ENCODE data around the gene HEXIM2. TPM values are rescaled to one million over a fixed set of nuclear protein-coding genes. Genes with fewer than 3 reads are reported as not detected.
A peak's percentile ranks its signal among the peaks of the same experiment; 100 is the strongest.

The HEXIM2 gene
- total RNA-seq, 2 experiments from 2014 or later = 1.3 to 1.5 TPM

DNA sequence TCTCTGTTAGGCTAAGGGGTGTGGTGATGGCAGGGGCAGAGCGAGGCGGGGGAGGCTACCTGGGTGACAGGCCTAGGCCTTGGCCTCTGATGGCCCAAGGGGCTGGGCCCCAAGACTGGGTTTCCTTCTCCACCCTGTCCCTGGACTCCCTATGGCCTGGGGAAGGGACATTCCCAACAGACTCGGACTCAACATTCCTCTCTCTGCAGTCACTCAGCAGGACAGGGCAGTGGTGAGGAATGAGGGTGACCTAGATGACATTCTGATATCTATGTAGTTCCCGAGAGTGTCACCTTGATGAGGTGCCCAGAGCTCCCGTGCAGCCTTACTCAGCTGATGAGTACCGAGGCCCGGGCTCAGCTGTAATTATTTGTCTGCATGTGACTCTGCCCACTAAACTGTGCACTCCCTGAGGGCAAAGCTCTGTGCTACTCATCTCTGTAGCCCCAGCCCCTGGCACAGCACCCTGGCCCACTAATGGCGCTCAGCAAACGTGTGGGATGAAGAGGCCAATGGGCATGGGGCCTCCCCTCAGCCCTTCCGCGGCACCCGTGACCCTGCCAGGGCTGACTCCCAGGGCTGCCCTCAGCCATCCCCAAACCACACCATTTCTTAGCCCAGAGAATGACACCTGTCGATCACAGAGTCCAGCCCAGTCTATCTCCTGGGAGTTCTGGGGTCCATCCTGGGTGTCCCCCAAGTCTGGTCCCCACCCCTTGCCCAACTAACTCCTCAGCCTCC, 31.6 kb upstream of the HEXIM2 start:
- H3K4me3 Mint-ChIP-seq = peak overlapping the region; percentile 76
- no peaks in the 10 kb centered on the region for H3K27me3 Mint-ChIP-seq
- H3K36me3 ChIP-seq (ENCODE audit: insufficient read depth, low read length) = no peaks in the 10 kb centered on the region
- ChIA-PET POLR2A (no interaction called here), CTCF (no interaction called here)
- peaks cover 19% of the 10 kb centered on the region for H3K4me1 ChIP-seq (ENCODE audit: insufficient read depth, low read length)
- no peaks in the 10 kb centered on the region for H3K9me3 Mint-ChIP-seq
- TF ChIP-seq, protein P1, sequence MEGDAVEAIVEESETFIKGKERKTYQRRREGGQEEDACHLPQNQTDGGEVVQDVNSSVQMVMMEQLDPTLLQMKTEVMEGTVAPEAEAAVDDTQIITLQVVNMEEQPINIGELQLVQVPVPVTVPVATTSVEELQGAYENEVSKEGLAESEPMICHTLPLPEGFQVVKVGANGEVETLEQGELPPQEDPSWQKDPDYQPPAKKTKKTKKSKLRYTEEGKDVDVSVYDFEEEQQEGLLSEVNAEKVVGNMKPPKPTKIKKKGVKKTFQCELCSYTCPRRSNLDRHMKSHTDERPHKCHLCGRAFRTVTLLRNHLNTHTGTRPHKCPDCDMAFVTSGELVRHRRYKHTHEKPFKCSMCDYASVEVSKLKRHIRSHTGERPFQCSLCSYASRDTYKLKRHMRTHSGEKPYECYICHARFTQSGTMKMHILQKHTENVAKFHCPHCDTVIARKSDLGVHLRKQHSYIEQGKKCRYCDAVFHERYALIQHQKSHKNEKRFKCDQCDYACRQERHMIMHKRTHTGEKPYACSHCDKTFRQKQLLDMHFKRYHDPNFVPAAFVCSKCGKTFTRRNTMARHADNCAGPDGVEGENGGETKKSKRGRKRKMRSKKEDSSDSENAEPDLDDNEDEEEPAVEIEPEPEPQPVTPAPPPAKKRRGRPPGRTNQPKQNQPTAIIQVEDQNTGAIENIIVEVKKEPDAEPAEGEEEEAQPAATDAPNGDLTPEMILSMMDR (IDR thresholded peaks at IDR 0.05) = no peak
- peak in 1 of 14 experiments; percentile 30 for DNase-seq
- no peak overlapping the region for H3K27ac Mint-ChIP-seq
- H3K27me3 ChIP-seq (ENCODE audit: control insufficient read depth in 1 of 2, insufficient read depth in 2 of 2, low read length in 2 of 2) = no peaks in the 10 kb centered on the region
- H3K4me3 ChIP-seq (ENCODE audit: low read length) = no peak overlapping the region
- H3K4me1 Mint-ChIP-seq (ENCODE audit: low read depth) = peaks cover 6% of the 10 kb centered on the region
- H3K36me3 Mint-ChIP-seq (ENCODE audit: low read depth) = peaks cover under 1% of the 10 kb centered on the region
- intact Hi-C loops (cut with DNase I, micrococcal nuclease) = loop anchor here in 1 of 2 experiments (5.0 kb wide), 1 partner anchor 228 kb away; a partner anchor contains a TSS
- no peak for ATAC-seq (ENCODE audit: poor library complexity)
- no peaks in the 10 kb centered on the region for H3K9me3 ChIP-seq (ENCODE audit: control insufficient read depth in 1 of 2, insufficient read depth in 1 of 2, low read length in 2 of 2)
- no peak overlapping the region for H3K27ac ChIP-seq (ENCODE audit: low read depth in 1 of 2, low read length in 2 of 2)

- CTCF ChIA-PET = interaction anchor here (1.8 kb wide), 1 partner anchor 66 kb away, joined by 4 read pairs; no protein-coding TSS in a partner anchor
- POLR2A ChIA-PET = interaction anchor here (3.3 kb wide), 1 partner anchor 18 kb away, joined by 17 read pairs; the partner anchor contains the start of gene HEXIM1
- Mint-ChIP-seq H3K27me3 (no peaks in the 10 kb centered on the region), H3K9me3 (no peaks in the 10 kb centered on the region), H3K36me3 (ENCODE audit: low read depth) (peaks cover 6% of the 10 kb centered on the region), H3K27ac (peak overlapping the region; percentile 4), H3K4me1 (ENCODE audit: low read depth) (peaks cover 14% of the 10 kb centered on the region), H3K4me3 (peak overlapping the region; percentile 76)
- no peak overlapping the region for H3K4me3 ChIP-seq (ENCODE audit: low read length)
- ATAC-seq (ENCODE audit: poor library complexity) (no peak), DNase-seq (peak in 1 of 14 experiments; percentile 18)
- H3K27ac ChIP-seq (ENCODE audit: low read depth in 1 of 2, low read length in 2 of 2) = no peak overlapping the region
- TF ChIP-seq, protein P1 (IDR thresholded peaks at IDR 0.05) = no peak
- no peaks in the 10 kb centered on the region for H3K36me3 ChIP-seq (ENCODE audit: insufficient read depth, low read length)
- H3K9me3 ChIP-seq (ENCODE audit: control insufficient read depth in 1 of 2, insufficient read depth in 1 of 2, low read length in 2 of 2) = no peaks in the 10 kb centered on the region
- no peaks in the 10 kb centered on the region for H3K27me3 ChIP-seq (ENCODE audit: control insufficient read depth in 1 of 2, insufficient read depth in 2 of 2, low read length in 2 of 2)
- intact Hi-C loops (cut with DNase I, micrococcal nuclease) = loop anchor here in 1 of 2 experiments (5.0 kb wide), 1 partner anchor 229 kb away; a partner anchor contains a TSS
- peaks cover 24% of the 10 kb centered on the region for H3K4me1 ChIP-seq (ENCODE audit: insufficient read depth, low read length)
Measured at GRCh38 chr17:45130681-45131615, 30.7 kb upstream of the HEXIM2 start.

DNA sequence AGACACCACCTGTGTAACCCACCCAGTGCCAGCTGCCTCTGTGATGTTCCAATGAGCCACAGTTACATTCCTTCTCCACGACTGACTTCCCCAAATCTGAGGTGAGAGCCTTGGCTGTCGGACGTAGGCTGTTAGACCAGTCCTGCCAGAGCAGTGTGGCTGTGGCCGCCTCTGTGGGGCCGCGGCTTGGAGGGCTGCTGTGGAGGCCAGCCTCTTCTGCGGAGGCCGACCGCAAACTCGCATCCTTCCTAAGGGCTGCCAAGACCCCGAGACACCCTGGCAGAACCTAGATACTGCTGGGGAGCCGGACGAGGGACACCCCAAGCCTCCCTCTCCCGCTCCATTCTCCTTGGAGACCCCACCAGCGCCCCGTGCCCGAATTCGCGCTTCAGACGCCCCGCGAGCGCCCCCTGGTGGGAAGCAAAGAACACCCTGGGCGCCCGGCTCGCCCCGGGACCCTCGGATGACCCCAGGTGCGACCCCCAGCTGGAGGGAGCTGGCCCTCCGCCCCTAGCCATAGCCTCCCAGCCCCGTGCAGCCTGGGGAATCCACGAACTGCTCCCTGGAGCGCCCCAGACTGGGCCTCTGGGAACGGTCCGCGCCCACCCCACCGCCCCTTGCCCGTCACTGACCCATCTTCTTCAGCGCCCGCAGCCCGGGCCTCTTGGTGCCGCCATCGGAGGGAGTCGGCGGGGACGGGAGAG, 29.9 kb upstream of the HEXIM2 start:
- no peaks in the 10 kb centered on the region for H3K27me3 ChIP-seq (ENCODE audit: control insufficient read depth in 1 of 2, insufficient read depth in 2 of 2, low read length in 2 of 2)
- TF ChIP-seq, protein P1 (IDR thresholded peaks at IDR 0.05) = peak; percentile 88
- H3K4me1 Mint-ChIP-seq (ENCODE audit: low read depth) = peaks cover 21% of the 10 kb centered on the region
- ATAC-seq (ENCODE audit: poor library complexity) = no peak
- peak overlapping the region; percentile 99 for H3K4me3 ChIP-seq (ENCODE audit: low read length)
- H3K4me1 ChIP-seq (ENCODE audit: insufficient read depth, low read length) = peaks cover 32% of the 10 kb centered on the region
- H3K27ac ChIP-seq (ENCODE audit: low read depth in 1 of 2, low read length in 2 of 2) = no peak overlapping the region
- peak overlapping the region; percentile 4 for H3K27ac Mint-ChIP-seq
- DNase-seq = peak in 13 of 14 experiments; percentile 22 to 71 (median 40)
- no peaks in the 10 kb centered on the region for H3K9me3 Mint-ChIP-seq
- H3K27me3 Mint-ChIP-seq = no peaks in the 10 kb centered on the region
- ChIA-PET CTCF (interaction anchor here (1.0 to 1.8 kb wide), 3 partner anchors 10 to 66 kb away, joined by 3 to 4 read pairs (median 4); no protein-coding TSS in a partner anchor), POLR2A (interaction anchor here (1.5 to 3.3 kb wide), 2 partner anchors 17 to 71 kb away, joined by 6 to 17 read pairs; partner anchors contain the start of genes HEXIM1 and NMT1)
- peak overlapping the region; percentile 76 for H3K4me3 Mint-ChIP-seq
- no peaks in the 10 kb centered on the region for H3K9me3 ChIP-seq (ENCODE audit: control insufficient read depth in 1 of 2, insufficient read depth in 1 of 2, low read length in 2 of 2)
- H3K36me3 ChIP-seq (ENCODE audit: insufficient read depth, low read length) = no peaks in the 10 kb centered on the region
- H3K36me3 Mint-ChIP-seq (ENCODE audit: low read depth) = peaks cover 6% of the 10 kb centered on the region
- intact Hi-C loops (cut with DNase I, micrococcal nuclease) = loop anchor here in 1 of 2 experiments (1.0 to 5.0 kb wide), 3 partner anchors 80 to 357 kb away; partner anchors contain the start of gene DCAKD

Measured in CD4-positive, alpha-beta T cell (primary cell).